NCI-H748 (cell line): Measurements from ENCODE around the gene FCER2.
"Not testable (repeated sequence)": the region's sequence is repeated elsewhere in the genome, so short reads cannot be mapped to it uniquely, and the experiment has no call there.

Experiments
- DNase-seq: peaks from one replicate; lab custom pipeline; 2025; ENCODE audit not compliant: unreplicated experiment; lab: John Stamatoyannopoulos, UW

Gene FCER2

DNA sequence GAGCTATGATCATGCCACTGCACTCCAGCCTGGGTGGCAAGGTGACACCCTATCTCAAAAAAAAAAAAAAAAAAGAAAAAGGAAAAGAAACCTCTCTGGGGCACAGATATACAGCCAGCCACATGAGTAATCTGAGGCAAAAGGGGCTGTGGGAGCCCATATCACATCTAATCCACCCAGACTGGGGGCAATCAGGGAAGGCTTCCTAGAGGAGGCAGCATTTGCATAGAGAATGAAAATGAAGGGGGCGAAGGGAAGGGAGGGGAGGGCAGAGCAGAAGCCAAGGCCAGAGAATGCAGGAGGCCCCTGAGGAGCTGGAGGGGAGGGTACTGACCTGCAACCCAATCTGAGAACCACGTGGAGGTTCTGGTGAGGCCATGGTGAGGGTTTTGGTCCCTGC, 51.8 kb downstream of the FCER2 start:
- no peak for DNase-seq

DNA sequence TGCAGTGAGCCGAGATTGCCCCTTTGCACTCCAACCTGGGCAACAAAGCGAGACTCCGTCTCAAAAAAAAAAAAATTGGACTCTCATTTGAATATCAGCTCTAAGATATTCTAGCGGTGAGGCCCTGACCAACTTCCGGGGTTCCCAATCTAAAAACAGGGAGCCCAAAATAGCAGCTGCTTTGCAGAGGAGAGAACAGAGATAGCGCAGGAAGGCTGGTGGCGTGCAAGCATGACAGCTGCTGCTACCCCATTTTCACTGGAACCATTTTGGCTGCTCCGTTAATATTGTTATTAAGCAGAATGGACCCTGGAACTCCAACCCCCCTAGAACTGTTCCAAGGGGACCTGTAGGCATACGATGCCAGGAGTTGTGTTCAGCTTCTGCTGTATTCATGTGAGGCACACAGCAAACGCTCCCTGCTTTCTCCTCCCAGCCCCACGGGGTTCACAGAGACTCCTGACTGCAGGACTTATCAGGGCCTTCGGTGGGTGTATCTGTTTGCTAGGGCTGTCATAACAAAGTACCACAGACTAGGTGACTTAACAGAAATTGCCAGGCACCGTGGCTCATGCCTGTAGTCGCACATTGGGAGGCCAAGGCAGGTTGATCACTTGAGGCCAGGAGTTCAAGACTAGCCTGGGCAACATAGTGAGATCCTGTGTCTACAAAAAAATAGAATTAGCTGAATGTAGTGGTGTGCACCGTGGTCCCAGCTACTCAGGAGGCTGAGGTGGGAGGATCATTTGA, 53.5 kb downstream of the FCER2 start:
- DNase-seq = no peak

DNA sequence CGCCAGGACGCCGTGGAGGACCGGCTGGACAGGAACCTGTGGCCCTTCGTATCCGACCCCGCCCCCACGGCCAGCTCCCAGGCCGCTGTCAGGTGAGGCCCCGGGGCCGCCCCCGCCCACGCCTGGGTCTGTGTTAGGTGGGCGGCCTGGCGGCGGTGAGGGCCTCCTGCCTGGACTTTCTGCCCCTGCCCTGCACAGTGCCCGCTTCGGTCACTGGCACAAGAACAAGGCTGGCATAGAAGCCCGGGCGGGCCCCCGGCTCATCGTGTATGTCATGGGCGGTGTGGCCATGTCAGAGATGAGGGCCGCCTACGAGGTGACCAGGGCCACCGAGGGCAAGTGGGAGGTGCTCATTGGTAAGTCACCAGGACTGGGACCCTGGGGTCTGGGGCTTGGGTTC, 54.8 kb downstream of the FCER2 start:
- DNase-seq = no peak

DNA sequence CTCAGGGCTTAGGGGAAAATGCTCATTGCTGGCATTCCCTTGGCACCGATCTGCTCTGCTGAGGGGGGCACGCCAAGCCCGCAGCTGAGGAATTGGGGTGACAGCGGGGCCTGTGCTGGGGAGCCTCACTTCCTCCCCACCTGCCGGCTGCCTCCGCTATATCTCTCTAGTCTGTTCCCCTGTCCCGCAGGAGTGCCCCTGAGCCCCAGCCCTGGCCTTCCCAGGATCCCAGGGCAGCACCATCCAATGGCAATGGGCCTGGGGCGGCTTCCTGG, 55.6 kb downstream of the FCER2 start:
- no peak for DNase-seq

DNA sequence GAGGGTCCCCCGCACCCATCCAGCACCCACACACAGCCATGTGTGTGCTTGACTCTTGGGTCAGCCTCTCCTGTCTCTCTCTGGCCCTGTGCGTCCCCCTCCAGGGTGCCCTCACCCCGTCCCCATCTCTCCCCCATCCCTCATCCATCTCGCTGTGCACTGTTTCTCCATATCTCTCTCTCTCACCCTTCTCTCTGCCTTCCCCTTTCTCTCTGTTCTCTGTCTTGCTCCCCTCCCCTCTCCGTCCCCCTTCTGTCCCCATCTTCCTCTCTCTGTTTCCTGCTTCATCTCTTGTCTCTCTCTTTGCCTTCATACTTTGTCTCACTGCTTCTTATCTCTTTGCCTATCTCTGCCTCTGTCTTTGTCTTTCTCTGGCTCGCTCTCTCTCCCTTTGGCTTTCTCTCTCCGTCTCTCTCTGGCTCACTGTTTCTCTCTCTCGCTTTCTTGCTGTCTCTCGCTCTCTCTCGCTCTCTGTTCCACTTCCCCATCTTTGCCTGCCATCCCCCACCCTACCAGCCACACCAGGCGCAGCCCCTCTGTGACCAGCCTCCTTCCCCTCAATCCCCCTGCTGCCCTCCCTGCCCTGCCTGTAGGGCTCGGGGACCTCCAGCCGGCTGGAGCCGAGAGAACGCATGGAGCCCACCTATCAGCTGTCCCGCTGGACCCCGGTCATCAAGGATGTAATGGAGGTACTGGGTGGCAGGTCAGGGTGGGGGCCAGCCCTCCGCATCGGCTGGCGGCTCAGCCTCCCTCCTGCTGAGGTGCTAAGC, 56.1 kb downstream of the FCER2 start:
- DNase-seq = no peak

DNA sequence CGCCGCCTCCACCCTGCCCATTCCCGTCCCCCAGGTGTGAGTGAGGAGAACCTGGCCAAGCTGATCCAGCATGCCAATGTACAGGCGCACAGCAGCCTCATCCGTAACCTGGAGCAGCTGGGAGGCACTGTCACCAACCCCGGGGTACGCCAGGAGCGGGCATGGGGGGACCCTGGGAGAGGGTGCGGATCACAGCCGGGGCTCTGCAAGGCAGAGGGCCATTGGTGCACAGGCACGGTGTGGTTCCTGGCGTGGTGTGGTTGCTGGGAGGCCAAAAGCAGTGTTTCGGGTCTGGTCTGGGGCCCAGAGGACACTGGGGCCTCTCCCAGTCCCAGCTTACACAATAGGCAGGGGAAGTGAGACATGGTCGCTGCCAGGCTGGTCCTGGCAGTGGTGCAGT, 56.8 kb downstream of the FCER2 start:
- DNase-seq = no peak

DNA sequence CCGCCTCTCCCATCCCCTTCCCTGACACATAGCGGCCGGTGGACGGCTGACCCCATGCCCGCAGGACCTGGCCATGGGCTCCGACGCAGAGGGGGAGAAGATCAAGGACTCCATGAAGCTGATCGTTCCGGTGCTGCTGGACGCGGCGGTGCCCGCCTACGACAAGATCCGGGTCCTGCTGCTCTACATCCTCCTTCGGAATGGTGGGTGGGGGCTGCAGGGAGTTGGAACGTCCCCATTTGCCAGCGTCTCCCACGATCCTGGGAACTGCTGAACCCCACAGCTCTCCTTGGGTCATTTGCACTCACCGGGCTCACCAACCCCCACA, 57.4 kb downstream of the FCER2 start:
- DNase-seq = no peak

DNA sequence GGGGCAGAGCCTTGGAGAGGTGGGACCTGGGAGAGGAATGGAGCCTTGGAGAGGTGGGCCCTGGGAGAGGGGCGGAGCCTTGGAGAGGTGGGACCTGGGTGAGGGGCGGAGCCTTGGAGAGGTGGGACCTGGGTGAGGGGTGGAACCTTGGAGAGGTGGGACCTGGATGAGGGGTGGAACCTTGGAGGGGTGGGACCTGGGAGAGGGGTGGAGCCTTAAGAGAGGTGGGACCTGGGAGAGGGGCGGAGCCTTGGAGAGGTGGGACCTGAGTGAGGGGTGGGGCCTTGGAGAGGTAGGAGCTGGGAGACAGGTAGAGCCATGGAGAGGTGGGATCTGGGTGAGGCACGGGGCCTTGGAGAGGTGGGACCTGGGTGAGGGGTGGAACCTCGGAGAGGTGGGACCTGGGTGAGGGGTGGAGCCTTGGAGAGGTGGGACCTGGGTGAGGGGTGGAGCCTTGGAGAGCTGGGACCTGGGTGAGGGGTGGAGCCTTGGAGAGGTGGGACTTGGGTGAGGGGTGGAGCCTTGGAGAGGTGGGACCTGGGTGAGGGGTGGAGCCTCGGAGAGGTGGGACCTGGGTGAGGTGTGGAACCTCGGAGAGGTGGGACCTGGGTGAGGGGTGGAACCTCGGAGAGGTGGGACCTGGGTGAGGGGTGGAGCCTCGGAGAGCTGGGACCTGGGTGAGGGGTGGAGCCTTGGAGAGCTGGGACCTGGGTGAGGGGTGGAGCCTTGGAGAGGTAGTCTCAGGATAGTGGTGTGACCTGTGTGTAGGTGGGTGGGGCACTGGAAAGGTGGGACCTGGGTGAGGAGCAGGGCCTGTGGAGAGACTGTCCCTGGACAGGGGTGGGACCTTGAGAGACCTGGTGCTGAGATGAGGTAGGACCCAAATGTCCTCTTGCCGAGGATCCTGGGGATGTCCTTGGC, 58.0 kb downstream of the FCER2 start:
- not testable (repeated sequence) for DNase-seq

DNA sequence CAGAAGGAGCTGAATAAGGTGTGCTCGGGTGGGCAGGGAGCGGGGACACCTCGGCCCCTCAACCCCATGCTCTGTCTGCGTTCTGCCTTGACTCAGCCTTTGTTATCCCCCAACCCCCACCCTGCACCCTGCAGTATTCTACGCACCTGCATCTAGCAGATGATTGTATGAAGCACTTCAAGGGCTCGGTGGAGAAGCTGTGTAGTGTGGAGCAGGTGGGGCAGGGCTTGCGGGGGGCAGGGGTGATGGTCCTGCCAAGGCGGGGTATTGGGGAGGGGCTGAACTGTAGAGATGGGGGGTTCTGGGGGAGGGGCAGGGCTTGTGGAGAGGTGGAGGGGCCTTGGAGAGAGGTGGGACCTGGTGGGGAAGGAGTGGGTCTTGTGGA, 58.9 kb downstream of the FCER2 start:
- DNase-seq = no peak

DNA sequence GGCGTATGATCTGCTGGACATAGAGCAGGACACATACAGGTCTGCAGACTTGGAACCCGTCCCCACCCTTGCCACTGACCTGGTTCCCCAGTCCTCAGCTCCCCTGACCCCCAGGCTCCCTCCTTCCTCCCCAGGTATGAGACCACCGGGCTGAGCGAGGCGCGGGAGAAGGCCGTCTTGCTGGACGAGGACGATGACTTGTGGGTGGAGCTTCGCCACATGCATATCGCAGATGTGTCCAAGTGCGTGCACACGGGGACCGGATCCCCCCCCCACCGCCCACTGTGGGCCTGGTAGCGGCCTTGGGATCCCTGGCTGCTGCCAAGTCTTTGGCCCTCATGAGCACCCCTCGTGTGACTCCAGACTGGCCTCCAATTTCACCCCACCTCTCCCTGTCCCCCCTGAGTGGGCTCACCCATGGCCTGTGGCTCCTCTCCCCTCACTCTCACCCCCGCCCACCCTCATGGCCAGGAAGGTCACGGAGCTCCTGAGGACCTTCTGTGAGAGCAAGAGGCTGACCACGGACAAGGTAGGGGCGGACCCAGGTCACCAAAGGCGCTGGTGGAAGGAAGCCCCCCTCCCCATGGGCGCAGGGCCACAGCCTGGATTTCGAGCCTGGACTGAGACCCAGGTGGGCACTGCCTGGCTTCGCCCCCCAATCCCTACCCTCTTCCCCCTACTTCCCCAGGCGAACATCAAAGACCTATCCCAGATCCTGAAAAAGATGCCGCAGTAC, 59.5 kb downstream of the FCER2 start:
- DNase-seq = no peak

DNA sequence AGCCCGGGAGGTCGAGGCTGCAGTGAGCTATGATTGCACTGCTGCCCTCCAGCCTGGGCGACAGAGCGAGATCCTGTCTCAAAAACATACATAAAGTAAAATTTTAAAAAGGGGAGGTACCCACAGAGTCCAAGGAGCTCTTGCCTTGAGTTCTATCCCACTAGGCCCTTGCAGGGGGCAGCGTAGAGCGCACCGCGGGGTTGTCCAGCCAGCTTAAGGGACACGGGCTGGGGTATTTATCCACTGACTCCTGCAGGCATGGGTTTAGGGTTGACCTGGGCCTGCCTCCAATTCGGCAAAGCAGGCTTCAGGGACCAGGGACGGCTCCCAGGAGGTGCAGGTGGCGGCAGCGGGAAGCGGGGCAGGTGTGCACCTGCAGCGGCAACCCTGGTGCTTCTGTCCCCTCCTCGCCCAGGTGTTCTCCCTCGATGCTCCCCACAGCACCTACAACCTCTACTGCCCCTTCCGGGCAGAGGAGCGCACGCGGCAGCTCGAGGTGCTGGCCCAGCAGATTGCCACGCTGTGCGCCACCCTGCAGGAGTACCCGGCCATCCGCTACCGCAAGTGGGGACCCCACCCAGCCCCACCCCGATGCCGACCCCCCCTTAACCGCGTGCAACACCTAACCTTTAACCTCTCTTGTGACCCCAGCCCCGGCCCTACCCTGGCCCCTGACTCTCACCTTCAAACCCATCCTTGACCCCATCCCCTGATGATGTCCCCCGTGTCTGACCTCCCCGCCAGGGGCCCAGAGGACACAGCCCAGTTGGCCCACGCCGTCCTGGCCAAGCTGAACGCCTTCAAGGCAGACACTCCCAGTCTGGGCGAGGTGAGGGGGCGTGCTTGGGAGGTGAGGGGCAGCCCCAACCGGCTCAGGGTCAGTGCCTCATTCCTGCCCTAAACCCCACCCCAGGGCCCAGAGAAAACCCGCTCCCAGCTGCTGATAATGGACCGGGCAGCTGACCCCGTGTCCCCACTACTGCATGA, 60.3 kb downstream of the FCER2 start:
- no peak for DNase-seq

DNA sequence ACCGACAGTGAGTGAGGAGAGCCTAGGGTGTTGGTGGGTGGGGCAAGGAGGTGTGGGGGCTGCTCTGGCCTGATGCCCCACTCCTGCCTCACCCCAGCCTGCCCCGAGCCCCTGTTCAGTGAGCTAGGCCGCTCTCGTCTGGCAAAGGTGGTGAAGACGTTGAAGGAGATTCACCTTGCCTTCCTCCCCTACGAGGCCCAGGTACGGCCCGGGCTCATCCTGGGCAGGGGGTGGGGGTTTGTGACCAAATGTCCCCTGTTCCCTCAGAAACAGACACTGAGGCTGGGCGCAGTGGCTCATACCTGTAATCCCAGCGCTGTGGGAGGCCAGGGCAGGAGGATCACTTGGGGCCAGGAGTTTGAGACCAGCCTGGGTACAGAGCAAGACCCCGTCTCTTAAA, 61.1 kb downstream of the FCER2 start:
- DNase-seq = no peak

DNA sequence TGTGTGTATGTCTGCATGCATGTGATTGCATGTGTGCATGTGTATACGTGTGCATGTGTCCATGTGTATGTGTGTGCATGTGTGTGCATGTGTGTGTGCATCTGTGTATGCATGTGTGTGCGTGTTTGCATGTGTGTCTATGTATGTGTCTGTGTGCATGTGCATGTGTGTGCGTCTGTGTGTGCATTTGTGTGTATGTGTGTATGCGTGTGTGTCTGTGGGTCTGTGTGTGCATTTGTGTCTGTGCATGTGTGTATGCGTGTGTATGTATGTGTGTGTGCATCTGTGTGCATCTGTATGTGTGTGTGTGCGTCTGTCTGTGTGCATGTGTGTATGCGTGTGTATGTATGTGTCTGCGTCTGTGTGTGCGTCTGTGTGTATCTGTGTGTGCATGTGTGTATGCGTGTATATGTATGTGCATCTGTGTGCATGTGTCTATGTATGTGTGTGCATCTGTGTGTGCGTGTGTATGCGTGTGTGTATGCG, 62.0 kb downstream of the FCER2 start:
- DNase-seq = no peak

DNA sequence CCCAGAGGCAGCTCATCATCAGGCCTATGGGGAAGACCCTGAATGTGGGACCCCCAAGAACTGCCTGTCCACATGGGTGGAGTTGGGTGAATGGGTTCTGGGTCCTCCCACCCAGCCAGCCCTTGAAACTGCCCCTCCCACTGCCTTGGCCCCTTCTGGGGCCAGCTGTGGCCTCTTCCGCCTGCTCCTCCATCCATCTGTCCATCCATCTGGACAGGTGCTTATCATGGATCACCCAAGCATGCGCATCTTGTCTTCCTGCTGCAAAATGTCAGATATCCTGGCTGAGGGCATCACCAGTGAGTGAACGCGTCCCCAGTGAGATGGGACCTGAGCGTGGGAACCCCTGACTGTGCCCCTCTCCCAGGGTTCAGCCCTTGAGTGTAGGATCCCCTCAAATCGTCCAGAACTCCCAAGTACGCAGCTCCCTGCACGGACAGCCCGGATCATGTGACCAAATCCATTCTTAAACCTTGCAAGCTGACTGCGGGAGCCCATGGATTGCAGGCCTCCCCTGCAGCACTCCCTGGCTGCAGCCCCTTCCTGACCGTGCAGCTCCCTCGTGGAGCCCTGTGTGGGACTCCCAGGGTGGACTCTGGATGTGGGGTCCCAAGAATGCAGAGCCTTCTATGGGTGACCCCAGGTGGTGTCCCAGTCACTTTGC, 63.0 kb downstream of the FCER2 start:
- DNase-seq = no peak
